NCI-H1417 (cell line): Measurements from ENCODE around the gene PIWIL4.
"Not testable (repeated sequence)": the region's sequence is repeated elsewhere in the genome, so short reads cannot be mapped to it uniquely, and the experiment has no call there.

Experiments used
- DNase-seq, 3 experiments: peaks; one replicate each; lab custom pipeline; 2025; lab: John Stamatoyannopoulos, UW

Gene PIWIL4

GRCh38 chr11:94549146-94549545, 18.0 kb upstream of the PIWIL4 start:
- peak in 2 of 3 experiments; percentile 60 to 64 for DNase-seq

- DNase-seq: no peak
These were observed 16.7 kb upstream of the PIWIL4 start for GRCh38 chr11:94550513-94550912.

- no peak for DNase-seq
These were observed 13.2 kb upstream of the PIWIL4 start for GRCh38 chr11:94553938-94554337.

- not testable (repeated sequence) for DNase-seq
These were observed 11.3 kb upstream of the PIWIL4 start for GRCh38 chr11:94555752-94556329.

DNA sequence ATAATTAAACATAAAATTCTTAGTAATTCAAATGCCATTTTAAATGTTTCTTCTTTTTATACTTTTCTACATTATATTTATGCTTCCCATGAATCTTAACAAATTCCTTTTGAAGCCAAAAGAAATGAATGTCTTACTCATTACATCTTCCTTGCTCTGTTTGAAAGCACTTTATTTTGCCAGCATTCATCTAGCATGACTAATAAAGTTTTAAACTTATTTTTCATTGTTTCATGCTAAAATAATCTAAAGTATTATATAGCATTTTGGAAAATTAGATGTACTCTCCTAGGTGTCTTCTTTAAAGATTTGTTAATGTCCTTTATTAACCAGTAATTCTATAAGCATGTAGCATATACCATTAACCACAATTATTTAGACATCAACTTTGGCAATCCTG, 9.7 kb upstream of the PIWIL4 start:
- DNase-seq: no peak

- DNase-seq: no peak
These were observed 9.2 kb upstream of the PIWIL4 start for GRCh38 chr11:94557992-94558391.

- DNase-seq: no peak
These were observed 8.7 kb upstream of the PIWIL4 start for GRCh38 chr11:94558468-94558867.

DNA sequence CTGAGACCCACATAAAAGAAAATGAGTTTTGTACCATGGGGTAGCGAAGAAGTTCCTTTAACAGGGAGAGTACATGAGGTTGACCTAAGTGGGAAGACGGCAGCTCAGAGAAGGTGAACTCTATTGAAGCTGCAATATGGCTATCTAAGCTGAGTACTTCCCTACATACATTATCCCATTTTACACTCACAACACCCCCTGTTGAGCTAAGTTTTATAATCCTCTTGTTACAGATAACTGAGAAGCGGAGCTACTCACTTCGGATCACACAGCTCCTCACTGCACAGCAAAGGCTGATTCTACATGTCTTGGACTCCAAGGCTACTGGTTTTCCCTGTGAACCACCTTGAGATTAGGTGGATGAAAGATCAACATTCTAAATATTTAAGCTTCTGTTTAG, 8.2 kb upstream of the PIWIL4 start:
- no peak for DNase-seq

GRCh38 chr11:94559361-94559760, 7.8 kb upstream of the PIWIL4 start:
- no peak for DNase-seq

DNA sequence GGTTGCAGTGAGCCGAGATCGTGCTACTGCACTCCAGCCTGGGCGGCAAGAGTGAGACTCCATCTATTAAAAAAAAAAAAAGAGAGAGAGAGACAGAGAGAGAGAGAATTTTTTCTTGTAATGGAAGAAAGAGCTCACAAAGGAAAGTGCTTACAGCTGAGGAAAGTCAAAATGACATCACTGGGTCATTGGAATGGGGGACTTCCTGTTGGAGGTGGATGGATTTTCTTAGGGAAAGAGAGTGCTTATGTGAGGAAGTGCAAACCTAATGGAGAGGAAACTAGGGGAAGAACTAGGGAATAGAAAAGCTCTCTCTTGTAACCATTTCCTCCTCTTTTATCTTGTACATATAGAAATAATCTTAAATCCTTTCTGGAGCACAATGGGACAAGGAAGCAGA, 6.3 kb upstream of the PIWIL4 start:
- DNase-seq: no peak

- peak in 1 of 3 experiments; percentile 10 for DNase-seq
These were observed 3.9 kb upstream of the PIWIL4 start for GRCh38 chr11:94563176-94563847.

DNA sequence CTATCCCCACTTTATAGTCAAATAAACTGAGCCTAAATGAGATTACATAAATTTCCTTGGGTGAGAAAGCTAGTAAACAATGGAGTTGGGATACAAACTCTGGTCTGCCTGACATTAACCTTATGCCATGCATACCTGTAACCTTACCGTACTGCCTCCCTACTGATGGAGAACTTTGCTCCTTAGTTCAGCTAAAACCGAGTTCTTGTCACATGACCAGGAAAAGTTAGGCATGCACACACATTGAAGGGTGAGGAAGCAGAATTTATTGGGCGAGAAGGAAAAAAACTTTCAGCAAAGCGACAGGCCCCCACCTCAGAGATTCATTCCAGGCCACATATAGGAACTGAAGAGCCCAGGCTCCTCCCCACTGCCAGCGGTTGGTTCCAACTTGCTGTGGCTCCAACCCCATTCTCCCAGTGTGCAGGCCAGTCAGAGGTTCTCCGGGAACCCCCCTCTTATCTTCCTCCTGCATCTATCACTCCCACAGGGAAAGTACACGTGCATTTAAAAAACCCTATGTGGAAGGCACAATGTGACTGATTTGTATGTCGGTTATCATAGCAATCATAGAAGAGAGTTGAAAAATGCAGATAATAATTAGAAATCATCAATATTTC, 3.2 kb upstream of the PIWIL4 start:
- no peak for DNase-seq

- no peak for DNase-seq
These were observed 1.0 kb downstream of the PIWIL4 start for GRCh38 chr11:94568200-94568599.

DNA sequence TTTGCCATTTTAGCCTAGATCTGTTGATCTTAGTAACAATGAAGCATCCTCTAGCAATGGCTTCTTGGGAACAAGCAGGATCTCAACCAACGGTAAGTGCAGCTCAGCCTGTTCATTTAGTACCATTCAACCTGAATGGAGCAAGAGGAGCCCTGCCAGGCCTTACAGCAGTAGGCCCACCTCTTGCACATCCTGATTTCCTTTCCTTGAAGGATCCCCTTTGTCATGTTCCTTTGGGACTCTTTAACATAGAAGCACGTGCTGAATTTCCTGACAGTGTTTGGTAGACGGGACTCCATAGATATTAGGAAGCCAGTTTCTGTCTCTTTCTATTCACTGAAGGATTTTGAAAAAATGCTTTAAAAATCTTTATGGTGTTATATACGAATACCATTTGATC, 1.5 kb downstream of the PIWIL4 start:
- no peak for DNase-seq

GRCh38 chr11:94572975-94573374, 5.8 kb downstream of the PIWIL4 start:
- not testable (repeated sequence) for DNase-seq

DNA sequence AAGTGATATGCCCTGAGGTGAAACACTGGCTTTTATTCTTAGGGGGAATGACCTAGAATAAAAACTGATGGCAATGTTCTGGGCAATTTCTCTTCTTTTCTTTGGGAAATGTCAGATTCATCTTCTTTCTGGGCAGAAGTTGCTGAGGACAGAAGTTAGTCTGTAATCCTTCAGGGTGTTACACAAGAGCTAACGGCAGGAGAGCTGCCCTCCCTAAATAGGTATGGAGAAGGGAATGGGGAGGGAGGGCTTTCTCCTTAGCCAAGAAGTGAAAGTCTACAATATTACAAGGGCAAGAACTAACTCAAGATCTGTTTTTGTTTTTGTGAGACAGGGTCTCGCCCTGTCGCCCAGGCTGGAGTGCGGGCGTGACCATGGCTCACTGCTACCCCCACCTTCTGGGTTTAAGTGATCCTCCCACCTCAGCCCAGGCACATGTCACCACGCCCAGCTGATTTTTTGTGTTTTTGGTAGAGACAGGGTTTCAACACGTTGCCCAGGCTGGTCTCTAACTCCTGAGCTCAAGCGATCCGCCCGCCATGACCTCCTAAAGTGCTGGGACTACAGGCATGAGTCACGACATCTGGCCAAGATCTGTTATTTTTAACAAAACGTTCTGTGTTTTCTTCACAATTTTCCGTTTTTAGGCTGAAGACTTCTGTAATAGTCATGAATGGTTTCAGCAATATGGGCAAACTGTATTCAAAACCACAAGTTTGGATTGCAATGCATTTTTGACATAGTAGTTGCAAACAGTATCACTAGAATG, 7.2 kb downstream of the PIWIL4 start:
- DNase-seq: no peak

DNA sequence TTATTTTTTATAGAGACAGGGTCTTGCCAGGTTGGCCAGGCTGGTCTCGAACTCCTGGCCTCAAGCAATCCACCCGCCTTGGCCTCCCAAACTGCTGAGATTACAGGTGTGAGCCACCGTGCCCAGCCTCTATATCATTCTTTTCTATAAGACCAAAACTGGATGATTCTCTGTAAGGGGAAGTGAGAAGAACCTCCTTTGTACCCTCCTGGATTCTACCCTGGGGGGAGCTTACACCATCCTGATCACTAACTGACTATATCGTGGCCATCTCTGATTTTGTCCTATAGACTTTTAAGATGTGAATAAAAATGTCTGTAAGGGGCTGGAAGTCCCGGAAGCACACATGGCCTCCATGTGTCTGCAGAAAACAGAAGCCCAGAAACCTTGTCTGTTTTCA, 9.1 kb downstream of the PIWIL4 start:
- no peak for DNase-seq

- DNase-seq: no peak
These were observed 10.7 kb downstream of the PIWIL4 start for GRCh38 chr11:94577841-94578240.

GRCh38 chr11:94581926-94582325, 14.8 kb downstream of the PIWIL4 start:
- DNase-seq: no peak

GRCh38 chr11:94583213-94583865, 16.2 kb downstream of the PIWIL4 start:
- peak in 2 of 3 experiments; percentile 36 to 79 for DNase-seq

- DNase-seq: no peak
These were observed 16.8 kb downstream of the PIWIL4 start for GRCh38 chr11:94583866-94584500.

GRCh38 chr11:94584978-94585377, 17.8 kb downstream of the PIWIL4 start:
- DNase-seq: no peak
